DOHH2 (cell line): ENCODE measurements around the gene LETMD1.

Experiments
- EZH2phosphoT487 ChIP-seq: fragments of 200-600 bp; sonication (generic); IDR thresholded peaks from 2 replicates; pipeline ENCODE4 v1.6.1; 2017; ENCODE audit warnings: borderline replicate concordance, mild to moderate bottlenecking, antibody characterized with exemption, low read length, moderate library complexity, mixed read lengths
- TF ChIP-seq, protein P1 (sequence below): fragments of 200-600 bp; sonication (generic); IDR thresholded peaks from one replicate; pipeline ENCODE4 v1.5.1; 2014; ENCODE audit warnings: antibody characterized with exemption, mild to moderate bottlenecking, low read depth, low read length; ENCODE audit not compliant: poor library complexity, severe bottlenecking

DNA sequence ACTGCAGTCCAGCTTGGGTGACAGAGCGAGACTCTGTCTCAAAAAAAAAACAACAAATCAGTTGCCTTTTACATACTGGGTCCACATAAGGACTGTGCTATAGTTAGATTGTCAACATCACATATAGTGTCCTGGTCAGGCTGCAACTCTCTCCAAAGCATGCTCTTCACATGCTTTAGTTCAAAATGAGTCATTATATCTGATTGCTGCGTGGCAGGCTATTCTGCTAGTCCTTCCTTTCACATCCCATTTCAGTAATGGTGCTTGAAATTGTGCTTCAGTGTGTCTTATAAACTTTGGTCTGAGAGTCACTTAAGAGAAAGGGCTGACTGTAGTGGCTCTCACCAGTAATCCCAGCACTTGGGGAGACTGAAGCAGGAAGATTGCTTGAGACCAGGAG lies 6.9 kb downstream of the LETMD1 start:
- TF ChIP-seq, protein P1, sequence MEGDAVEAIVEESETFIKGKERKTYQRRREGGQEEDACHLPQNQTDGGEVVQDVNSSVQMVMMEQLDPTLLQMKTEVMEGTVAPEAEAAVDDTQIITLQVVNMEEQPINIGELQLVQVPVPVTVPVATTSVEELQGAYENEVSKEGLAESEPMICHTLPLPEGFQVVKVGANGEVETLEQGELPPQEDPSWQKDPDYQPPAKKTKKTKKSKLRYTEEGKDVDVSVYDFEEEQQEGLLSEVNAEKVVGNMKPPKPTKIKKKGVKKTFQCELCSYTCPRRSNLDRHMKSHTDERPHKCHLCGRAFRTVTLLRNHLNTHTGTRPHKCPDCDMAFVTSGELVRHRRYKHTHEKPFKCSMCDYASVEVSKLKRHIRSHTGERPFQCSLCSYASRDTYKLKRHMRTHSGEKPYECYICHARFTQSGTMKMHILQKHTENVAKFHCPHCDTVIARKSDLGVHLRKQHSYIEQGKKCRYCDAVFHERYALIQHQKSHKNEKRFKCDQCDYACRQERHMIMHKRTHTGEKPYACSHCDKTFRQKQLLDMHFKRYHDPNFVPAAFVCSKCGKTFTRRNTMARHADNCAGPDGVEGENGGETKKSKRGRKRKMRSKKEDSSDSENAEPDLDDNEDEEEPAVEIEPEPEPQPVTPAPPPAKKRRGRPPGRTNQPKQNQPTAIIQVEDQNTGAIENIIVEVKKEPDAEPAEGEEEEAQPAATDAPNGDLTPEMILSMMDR: no peak
- TF ChIP-seq EZH2phosphoT487: no peak
